IPS-20b (cell line): ENCODE results near the gene ABL1.

Source experiments
- H3K27ac ChIP-seq: one replicate; pipeline ENCODE4 v1.5.1; 2013; ENCODE audit warnings: low read length
- H3K27me3 ChIP-seq: 2 replicates; pipeline ENCODE4 v1.6.1; 2013; ENCODE audit warnings: mild to moderate bottlenecking, low read length, inconsistent platforms; ENCODE audit not compliant: insufficient read depth
- H3K36me3 ChIP-seq: 2 replicates; pipeline ENCODE4 v1.6.1; 2013; ENCODE audit warnings: low read depth, mild to moderate bottlenecking, inconsistent platforms, low read length, moderate library complexity; ENCODE audit not compliant: insufficient read depth
- H3K4me1 ChIP-seq: 2 replicates; pipeline ENCODE4 v1.6.1; 2013; ENCODE audit warnings: mild to moderate bottlenecking, control low read depth, inconsistent platforms, low read length, moderate library complexity; ENCODE audit not compliant: insufficient read depth
- H3K4me3 ChIP-seq: 2 replicates; pipeline ENCODE4 v1.5.1; 2013; ENCODE audit warnings: mild to moderate bottlenecking, low read length, inconsistent platforms
- H3K9ac ChIP-seq: 2 replicates; pipeline ENCODE4 v1.6.1; 2013; ENCODE audit warnings: low read depth, mild to moderate bottlenecking, inconsistent platforms, low read length, moderate library complexity
- H3K9me3 ChIP-seq: 2 replicates; pipeline ENCODE4 v1.6.1; 2013; ENCODE audit warnings: mild to moderate bottlenecking, low read depth, low read length, inconsistent platforms; ENCODE audit not compliant: insufficient read depth

The ABL1 gene

DNA sequence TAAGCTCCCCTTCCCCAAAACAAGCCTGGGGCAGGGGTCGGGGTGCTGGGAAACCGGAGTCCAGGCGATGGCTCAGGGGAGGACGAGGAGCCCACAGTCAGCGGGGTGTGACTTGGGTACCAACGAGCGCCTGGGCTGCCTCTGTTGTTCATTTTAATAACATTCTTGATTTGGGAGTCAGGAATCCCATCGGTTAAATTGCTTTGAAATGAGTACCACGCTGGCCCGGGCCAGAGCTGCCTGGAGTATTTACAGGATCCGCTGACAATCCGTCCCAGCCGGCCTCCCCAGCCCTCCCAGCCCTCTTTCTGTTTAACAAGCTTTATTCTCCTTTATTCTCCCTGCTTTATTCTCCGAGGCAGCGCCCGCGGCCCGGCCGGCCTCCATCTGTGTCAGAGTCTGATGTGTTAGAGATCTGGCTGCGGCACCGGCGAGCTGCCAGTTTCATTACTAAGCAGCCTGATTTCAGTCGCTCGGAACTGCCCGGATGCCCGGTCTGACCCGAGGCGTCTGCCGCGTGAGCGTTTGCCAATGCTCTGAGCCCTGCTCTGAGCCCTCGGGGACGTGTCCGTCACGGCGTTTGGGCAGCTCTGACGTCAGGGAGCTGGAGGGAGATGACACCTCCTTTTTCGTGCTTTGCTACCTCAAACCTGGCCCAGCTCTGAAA, 78.0 kb downstream of the ABL1 start:
- Histone ChIP-seq H3K4me3 (no peak overlapping the region), H3K36me3 (no peaks in the 10 kb centered on the region), H3K27me3 (no peaks in the 10 kb centered on the region), H3K9me3 (no peaks in the 10 kb centered on the region), H3K4me1 (peaks cover 3% of the 10 kb centered on the region; the same call in 1 of the 2 replicates), H3K27ac (no peak overlapping the region), H3K9ac (no peak overlapping the region)

DNA sequence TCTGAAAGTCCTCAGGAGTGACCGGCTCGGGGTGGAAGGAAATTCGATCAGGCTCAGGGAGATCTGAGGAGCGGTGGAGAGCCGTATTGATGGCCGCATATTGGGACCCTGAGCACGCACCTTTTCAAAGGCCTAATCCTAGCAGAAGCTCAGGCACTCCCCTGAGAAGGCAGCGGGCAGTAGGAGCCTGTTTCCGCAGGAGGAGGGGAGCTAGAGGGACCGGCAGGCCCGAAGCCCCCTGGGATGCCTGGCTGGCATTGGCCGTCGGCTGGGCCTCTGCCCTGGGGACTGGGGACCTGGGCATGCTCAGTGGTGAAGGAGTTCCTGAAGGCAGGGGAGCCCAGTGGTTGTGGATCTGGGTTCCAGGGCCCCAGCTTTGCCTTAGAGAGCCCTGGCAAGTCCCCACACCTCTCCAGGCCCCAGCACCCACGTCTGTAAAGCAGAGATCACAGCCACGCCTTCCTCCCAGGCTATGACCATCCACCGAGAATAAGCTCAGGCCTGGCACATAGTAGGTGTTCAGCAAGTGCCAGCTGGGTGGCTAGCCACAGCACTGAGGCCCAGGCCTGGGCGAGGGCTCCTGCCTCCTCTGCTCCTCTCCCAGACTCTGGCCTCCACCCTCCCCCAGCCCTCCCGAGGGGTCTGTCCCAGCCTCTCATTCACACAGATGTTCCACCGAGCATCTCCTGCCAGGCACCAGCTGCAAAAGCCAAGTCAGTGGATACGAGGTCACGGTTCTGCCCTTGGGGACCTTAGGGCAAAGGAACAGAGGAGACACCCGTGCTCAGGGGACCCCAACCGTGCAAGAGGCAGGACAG, 78.8 kb downstream of the ABL1 start:
- no peak overlapping the region for H3K4me3 ChIP-seq
- no peak overlapping the region for H3K9ac ChIP-seq
- H3K27ac ChIP-seq = no peak overlapping the region

DNA sequence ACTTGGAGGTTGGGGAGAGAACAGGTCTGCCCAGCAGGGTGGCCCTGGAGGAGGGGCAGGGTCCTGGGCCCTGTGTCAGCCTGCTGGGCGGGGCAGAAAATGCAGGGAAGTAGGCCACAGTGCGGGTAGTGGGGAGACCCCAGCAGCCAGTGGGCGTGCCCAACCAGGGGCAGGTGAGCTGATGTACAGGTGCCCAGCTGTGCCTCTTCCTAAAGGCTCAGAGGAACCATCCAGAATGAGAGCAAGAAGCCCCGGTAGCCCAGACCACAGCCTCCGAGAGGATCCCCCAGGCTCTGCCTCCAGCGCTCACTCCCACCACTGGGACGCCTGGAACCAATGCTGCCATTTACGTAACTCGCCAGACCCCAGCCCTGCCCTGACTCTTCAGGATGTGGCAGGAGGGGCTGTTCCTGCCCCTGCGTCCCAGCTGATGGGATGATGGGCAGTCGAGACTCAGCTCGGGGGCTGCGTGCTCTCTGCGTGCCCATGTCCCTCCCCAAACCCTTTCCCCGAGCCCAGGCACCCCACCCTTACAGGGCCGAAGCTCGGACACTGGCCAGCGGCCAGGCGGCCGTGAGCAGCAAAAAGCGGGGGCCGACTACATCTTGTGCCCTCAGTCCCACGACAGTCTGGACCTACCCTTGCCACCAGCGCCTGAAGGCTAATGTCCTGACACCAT, 79.5 kb downstream of the ABL1 start:
- no peak overlapping the region for H3K4me3 ChIP-seq
- H3K27me3 ChIP-seq = no peaks in the 10 kb centered on the region
- no peak overlapping the region for H3K27ac ChIP-seq
- H3K9me3 ChIP-seq = no peaks in the 10 kb centered on the region
- peaks cover 3% of the 10 kb centered on the region; the same call in 1 of the 2 replicates for H3K4me1 ChIP-seq
- no peak overlapping the region for H3K9ac ChIP-seq
- no peaks in the 10 kb centered on the region for H3K36me3 ChIP-seq

More for the DNA sequence above, 78.8 kb downstream of the ABL1 start:
- Histone ChIP-seq H3K4me1 (peaks cover 3% of the 10 kb centered on the region; the same call in 1 of the 2 replicates), H3K36me3 (no peaks in the 10 kb centered on the region), H3K27me3 (no peaks in the 10 kb centered on the region), H3K9me3 (no peaks in the 10 kb centered on the region)

DNA sequence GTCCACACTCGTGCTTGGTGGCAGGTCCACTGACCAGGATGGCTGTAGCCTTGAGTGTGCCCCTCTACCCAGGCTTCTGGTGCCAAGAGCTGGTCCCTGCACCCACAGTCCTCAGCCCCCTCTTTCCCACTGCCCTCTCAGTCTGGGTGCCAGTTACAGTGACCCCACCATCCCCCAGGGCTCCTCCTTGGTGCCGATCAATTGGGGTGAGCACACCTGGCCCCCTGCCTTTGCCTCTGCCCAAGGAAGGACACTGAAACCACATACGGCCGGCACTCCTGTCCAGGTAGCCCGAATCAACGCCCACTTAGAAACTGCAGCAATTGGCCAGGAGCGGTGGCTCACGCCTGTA, 80.0 kb downstream of the ABL1 start:
- Histone ChIP-seq H3K9me3 (no peaks in the 10 kb centered on the region), H3K9ac (no peak overlapping the region), H3K4me3 (no peak overlapping the region), H3K36me3 (no peaks in the 10 kb centered on the region), H3K27me3 (no peaks in the 10 kb centered on the region), H3K27ac (no peak overlapping the region), H3K4me1 (peaks cover 3% of the 10 kb centered on the region; the same call in 1 of the 2 replicates)

DNA sequence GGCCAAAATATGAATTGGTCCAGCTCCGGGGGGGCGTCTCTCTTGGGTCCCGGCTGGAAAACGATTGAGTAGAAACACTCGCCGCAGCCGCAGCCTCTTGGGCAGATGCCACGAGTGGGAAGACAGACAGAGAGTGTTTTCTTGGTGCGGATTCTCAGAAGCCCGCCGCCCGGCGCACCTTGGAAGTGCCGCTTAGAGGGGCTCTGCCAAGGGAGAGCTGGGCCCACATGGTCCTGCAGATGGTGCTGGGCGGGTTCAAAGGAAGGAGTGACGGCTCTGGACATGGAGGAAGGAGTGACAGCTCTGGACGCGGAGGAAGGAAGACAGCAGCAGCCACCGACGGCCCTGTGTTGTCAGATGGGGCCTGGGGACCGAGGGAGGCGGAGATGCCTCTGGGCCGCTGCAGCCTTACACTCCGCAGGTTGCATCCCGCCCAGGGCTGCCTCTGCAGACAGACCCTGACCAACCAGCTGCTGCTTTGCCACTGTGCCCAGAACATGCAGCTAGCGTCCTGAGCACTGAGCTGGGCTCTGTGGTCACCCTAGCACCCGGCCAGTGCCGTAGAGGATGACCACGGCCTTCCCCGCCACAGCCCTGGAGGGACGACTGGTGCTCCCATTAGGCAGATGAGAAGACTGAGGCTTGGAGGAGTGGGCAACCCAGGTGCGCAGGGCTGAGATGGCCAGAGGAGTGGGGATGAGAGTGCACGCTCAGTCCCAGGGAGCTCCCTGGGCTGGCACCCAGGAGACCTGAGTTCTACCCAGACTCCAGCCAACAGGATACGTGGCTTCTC, 82.3 kb downstream of the ABL1 start:
- Histone ChIP-seq H3K27ac (no peak overlapping the region), H3K36me3 (no peaks in the 10 kb centered on the region), H3K27me3 (no peaks in the 10 kb centered on the region), H3K9me3 (no peaks in the 10 kb centered on the region), H3K9ac (no peak overlapping the region), H3K4me1 (peaks cover 3% of the 10 kb centered on the region; the same call in 1 of the 2 replicates), H3K4me3 (no peak overlapping the region)

DNA sequence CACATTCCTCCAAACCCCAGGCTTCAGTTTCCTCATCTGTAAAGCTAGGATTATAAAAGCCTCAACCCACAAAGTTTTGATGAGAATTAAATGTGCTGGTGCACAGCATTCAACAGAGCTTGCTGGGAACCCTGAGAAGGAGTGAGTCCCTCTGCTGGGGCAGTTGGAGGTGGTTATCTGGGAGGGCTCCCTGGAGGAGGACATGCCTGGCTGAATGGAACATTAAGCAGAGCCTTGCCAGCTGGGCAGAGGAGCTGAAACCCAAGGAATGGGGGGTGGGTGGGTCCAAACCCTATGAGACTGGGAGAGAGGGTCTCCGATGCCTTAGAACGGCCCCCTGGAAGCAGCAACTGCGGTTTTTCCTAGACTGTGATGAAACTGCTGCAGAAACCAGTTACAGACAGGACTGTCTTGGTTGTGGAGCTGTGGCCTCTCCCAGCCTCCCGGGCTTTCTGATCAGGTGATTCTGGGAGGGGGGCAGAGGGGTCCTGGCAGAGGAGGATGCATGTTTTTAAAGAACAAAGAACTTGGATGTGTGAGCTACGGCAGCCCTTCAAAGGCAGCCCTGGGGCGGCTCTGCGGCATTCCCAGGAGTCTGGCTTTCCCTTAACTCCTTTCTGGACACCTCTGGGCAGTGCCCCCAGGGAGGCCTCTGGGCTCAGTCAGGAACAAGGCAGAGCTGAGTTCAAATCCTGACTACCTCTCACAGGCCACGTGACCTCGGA, 83.2 kb downstream of the ABL1 start:
- Histone ChIP-seq H3K27me3 (no peaks in the 10 kb centered on the region), H3K4me1 (peaks cover 3% of the 10 kb centered on the region; the same call in 1 of the 2 replicates), H3K4me3 (no peak overlapping the region), H3K27ac (no peak overlapping the region), H3K9me3 (no peaks in the 10 kb centered on the region), H3K36me3 (no peaks in the 10 kb centered on the region), H3K9ac (peak overlapping the region; percentile 11; the same call in 1 of the 2 replicates)

DNA sequence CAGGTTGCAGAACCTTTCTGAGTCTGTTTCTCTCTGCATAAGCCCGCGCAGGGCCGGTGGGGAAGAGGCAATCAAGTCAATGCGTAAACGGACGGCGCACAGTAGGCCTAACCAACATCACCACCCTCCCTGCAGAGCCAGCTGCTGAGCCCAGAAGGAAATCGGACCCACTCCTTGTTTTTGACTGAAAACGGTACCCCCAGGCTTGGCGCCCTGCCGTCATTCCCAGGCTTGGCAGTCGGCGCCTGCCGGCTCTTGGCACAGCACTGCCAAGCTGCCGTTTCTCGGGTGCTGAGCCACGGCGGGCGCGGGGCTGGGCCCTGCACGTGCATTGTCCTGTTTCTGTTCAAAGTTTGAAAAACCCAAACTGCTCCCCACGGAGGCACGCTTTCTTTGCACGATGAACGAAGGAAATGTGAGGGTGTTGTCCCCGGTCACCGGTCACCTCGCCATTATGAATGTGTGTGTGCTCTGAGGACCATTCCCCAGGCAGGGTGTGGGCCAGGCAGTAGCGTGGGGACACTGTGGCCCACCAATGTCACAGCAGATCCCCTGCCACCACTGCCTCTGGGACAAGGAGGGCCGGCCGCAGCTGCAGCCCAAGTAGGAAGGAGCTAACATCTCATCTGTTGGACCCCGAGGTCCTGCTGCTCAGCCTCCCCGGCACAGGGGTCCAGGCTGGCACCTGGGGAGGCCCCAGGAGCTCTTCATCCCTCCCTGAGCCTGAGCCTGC, 83.9 kb downstream of the ABL1 start:
- no peaks in the 10 kb centered on the region for H3K36me3 ChIP-seq
- no peak overlapping the region for H3K4me3 ChIP-seq
- no peak overlapping the region for H3K9ac ChIP-seq
- H3K4me1 ChIP-seq = no peaks in the 10 kb centered on the region; the same call in 1 of the 2 replicates
- no peak overlapping the region for H3K27ac ChIP-seq
- no peaks in the 10 kb centered on the region for H3K9me3 ChIP-seq
- H3K27me3 ChIP-seq = no peaks in the 10 kb centered on the region

DNA sequence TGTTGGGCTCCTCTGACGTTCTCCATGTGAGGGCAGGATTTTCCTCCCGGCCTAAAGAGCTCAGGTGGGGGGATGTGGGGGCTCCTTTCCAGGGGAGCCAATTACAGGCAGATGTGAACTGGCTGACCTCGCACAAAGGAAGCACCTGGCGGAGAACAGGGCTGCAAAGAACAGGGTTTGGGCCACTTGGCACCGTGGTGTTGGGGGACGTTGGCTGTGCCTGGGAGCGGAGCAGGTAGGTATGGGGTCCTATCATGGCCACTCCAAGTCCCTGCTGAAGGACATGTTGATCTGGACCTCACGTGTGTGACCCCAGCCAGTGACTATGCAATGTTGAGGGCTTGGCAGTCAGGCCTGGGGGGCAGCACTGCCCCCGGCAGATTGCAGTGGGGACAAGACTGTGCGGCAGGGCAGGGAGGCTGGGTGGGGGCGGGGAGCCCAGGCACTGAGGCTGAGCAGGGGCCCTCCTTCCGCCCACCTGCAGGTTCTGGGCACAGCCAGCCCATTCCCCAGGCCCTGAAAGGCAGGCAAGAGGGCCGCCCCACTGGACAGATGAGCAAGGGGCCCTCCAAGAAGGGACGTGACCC, 84.6 kb downstream of the ABL1 start:
- Histone ChIP-seq H3K27ac (no peak overlapping the region), H3K36me3 (no peaks in the 10 kb centered on the region), H3K9ac (no peak overlapping the region), H3K9me3 (no peaks in the 10 kb centered on the region), H3K4me3 (no peak overlapping the region), H3K27me3 (no peaks in the 10 kb centered on the region), H3K4me1 (no peaks in the 10 kb centered on the region; the same call in 1 of the 2 replicates)

DNA sequence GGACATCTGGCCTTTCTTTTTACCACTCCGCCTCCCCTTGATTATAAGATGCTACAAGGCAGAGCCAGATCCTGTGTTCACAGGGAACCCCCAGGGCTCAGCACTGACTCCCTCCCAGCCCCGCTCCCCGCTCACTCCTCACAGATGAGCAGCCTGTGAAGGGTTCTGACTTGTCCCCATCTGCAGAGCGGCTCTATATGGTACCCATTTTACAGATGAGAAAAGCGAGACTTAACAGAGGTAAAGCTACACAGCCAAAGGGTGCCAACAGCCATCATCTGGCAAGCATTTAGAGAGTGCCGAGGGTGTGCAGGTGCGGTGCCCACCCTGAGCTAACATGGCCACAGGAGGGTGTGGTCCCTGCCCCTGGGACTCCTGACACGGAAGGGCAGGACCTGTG, 85.2 kb downstream of the ABL1 start:
- H3K36me3 ChIP-seq = no peaks in the 10 kb centered on the region
- H3K9ac ChIP-seq = no peak overlapping the region
- no peaks in the 10 kb centered on the region; the same call in 1 of the 2 replicates for H3K4me1 ChIP-seq
- no peaks in the 10 kb centered on the region for H3K27me3 ChIP-seq
- no peak overlapping the region for H3K4me3 ChIP-seq
- no peak overlapping the region for H3K27ac ChIP-seq
- no peaks in the 10 kb centered on the region for H3K9me3 ChIP-seq

DNA sequence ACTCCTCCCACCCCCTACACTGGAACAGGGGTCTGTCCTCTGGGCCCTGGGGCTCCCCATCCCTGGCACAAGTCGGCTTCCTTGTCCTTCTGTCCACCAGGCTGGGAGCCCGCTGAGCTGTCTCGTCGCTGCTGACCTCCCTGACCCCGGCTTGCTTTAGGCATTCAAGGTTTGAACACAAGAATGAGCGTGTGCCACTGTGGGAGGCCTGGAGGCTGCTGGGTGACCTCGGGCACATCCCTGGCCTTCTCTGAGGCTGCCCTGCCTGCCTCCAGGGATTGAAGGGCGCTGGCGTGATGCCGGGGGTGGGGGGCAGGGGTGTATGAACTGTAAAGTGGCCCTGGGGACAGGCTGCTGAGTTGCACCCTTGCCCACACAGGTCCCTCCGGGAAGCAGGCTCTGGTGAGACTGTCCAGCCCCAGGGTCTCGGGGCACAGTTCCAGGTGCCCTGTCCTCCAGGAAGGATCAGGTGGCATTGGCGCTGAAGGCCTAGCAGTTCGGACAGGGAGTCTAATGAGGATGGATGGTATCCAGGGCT, 85.8 kb downstream of the ABL1 start:
- Histone ChIP-seq H3K27ac (no peak overlapping the region), H3K9me3 (no peaks in the 10 kb centered on the region), H3K9ac (no peak overlapping the region), H3K4me3 (no peak overlapping the region), H3K27me3 (no peaks in the 10 kb centered on the region), H3K4me1 (no peaks in the 10 kb centered on the region; the same call in 1 of the 2 replicates), H3K36me3 (no peaks in the 10 kb centered on the region)
